PC-3 (cell line): Measurements from ENCODE around the gene WDR7. TPM values are rescaled to one million over a fixed set of nuclear protein-coding genes. Genes with fewer than 3 reads are reported as not detected.

ENCODE experiments used
- ATAC-seq: fragments of 200-7000 bp; cut with Tn5 transposase; 2 replicates; pipeline ENCODE4 v1.9.1; 2020; ENCODE audit warnings: mild to moderate bottlenecking, moderate library complexity
- BruUV-seq: library from RNA; stranded (reverse); fragments of 400-500 nt; replicated peaks from 2 replicates; lab custom pipeline; 2021; lab: Mats Ljungman, UMichigan
- CTCF ChIA-PET: fragments of 300-600 bp; sonication (Branson Sonifier 250); formaldehyde crosslinking; loops from one replicate; lab custom pipeline; 2022; ENCODE audit warnings: antibody characterized with exemption; lab: Charles Lee
- POLR2A ChIA-PET: fragments of 300-600 bp; sonication (Branson Sonifier 250); formaldehyde crosslinking; loops from one replicate; lab custom pipeline; 2022; ENCODE audit warnings: antibody characterized with exemption; ENCODE audit not compliant: unreplicated experiment; lab: Charles Lee
- DNase-seq: peaks from one replicate; pipeline ENCODE4 v3.0.0-alpha.2; 2015
- H2AFZ ChIP-seq: fragments of 300-600 bp; sonication (generic); 2 replicates; pipeline ENCODE4 v1.6.0; 2016; ENCODE audit warnings: antibody characterized with exemption, low read length
- H3F3A ChIP-seq: fragments of 300-600 bp; sonication (generic); one replicate; pipeline ENCODE4 v1.6.0; 2017; ENCODE audit warnings: antibody characterized with exemption, low read length, control low read depth, mild to moderate bottlenecking; ENCODE audit not compliant: unreplicated experiment
- H3K27ac ChIP-seq: fragments of 300-600 bp; sonication (generic); 2 replicates; pipeline ENCODE4 v1.5.1; 2016; ENCODE audit warnings: mild to moderate bottlenecking, low read length
- H3K27me3 ChIP-seq: fragments of 300-600 bp; sonication (generic); 2 replicates; pipeline ENCODE4 v1.6.1; 2016; ENCODE audit warnings: low read length, mixed read lengths
- H3K36me3 ChIP-seq: fragments of 300-600 bp; sonication (generic); 2 replicates; pipeline ENCODE4 v1.6.1; 2016; ENCODE audit warnings: low read depth, mixed run types, low read length, mixed read lengths
- H3K4me1 ChIP-seq: fragments of 300-600 bp; sonication (generic); 2 replicates; pipeline ENCODE4 v1.5.1; 2016; ENCODE audit warnings: low read length; ENCODE audit not compliant: insufficient read depth
- H3K4me2 ChIP-seq: fragments of 300-600 bp; sonication (generic); 2 replicates; pipeline ENCODE4 v1.6.0; 2016; ENCODE audit warnings: low read length
- H3K4me3 ChIP-seq: fragments of 300-600 bp; sonication (generic); 2 replicates; pipeline ENCODE4 v1.5.1; 2016; ENCODE audit warnings: mild to moderate bottlenecking, low read length, mixed read lengths
- H3K79me2 ChIP-seq: fragments of 300-600 bp; sonication (generic); 2 replicates; pipeline ENCODE4 v1.6.1; 2017; ENCODE audit warnings: low read length, mixed read lengths
- H3K9ac ChIP-seq: fragments of 300-600 bp; sonication (generic); 2 replicates; pipeline ENCODE4 v1.6.0; 2016; ENCODE audit warnings: mild to moderate bottlenecking, low read length
- H3K9me2 ChIP-seq: fragments of 300-600 bp; sonication (generic); replicated peaks from 2 replicates; pipeline ENCODE4 v1.6.1; 2016; ENCODE audit warnings: mixed run types, low read length, mixed read lengths
- H3K9me3 ChIP-seq: fragments of 300-600 bp; sonication (generic); 2 replicates; pipeline ENCODE4 v1.6.1; 2016; ENCODE audit warnings: low read length, mixed read lengths
- H4K20me1 ChIP-seq: fragments of 300-600 bp; sonication (generic); 2 replicates; pipeline ENCODE4 v1.6.1; 2016; ENCODE audit warnings: low read length, mixed read lengths
- EZH2 ChIP-seq: fragments of 300-600 bp; sonication (generic); IDR thresholded peaks from one replicate; pipeline ENCODE4 v1.6.1; 2017; ENCODE audit warnings: antibody characterized with exemption, mild to moderate bottlenecking, low read length; ENCODE audit not compliant: unreplicated experiment
- EZH2phosphoT487 ChIP-seq: fragments of 300-600 bp; sonication (generic); IDR thresholded peaks from 2 replicates; pipeline ENCODE4 v1.6.1; 2018; ENCODE audit warnings: mild to moderate bottlenecking, antibody characterized with exemption, low read length, borderline replicate concordance
- intact Hi-C: fragments of 100-400 bp; cut with micrococcal nuclease; formaldehyde crosslinking; loops from 2 replicates; pipeline ENCODE4 v1.9.0; 2023
- total RNA-seq: library from RNA; depleted of rRNA; stranded (reverse); fragments of >200 nt; gene quantifications from 2 replicates; pipeline ENCODE4 v1.2.3, GENCODE V29; 2014
- TF ChIP-seq, protein P1 (sequence below): fragments of 300-600 bp; sonication (generic); conservative IDR thresholded peaks from 2 replicates; pipeline ENCODE4 v1.5.1; 2017; ENCODE audit warnings: antibody characterized with exemption, low read depth, mild to moderate bottlenecking, low read length

Gene WDR7
- total RNA-seq, 1 experiment from 2014 or later: 16.0 TPM

DNA sequence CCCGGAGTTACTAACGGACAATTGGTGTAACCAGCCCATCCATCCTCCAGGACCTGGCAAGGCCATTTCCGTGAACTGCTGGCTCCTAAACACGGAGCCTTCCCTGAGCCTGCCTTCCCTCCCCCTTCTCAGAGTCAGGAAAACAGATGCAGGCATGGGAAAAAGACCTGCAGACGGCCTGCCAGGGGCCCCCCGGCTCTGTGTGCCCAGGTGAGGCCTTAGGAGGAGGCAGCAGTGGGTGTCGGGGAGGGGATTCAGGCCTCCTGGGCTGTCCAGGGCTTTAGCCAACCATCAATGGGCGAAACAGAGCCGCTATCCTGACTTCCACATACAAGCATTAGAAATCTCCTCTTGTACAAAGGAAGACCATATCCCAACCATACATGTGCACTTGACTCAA is 427.5 kb downstream of the WDR7 start:
- Histone ChIP-seq H2AFZ (no peak overlapping the region), H3K27me3 (peaks cover 70% of the 10 kb centered on the region), H3K36me3 (no peaks in the 10 kb centered on the region), H3K4me1 (no peaks in the 10 kb centered on the region), H3K9me3 (no peaks in the 10 kb centered on the region), H3K4me2 (no peak overlapping the region), H3K9ac (no peak overlapping the region), H3K9me2 (no peaks in the 10 kb centered on the region), H3F3A (no peaks in the 10 kb centered on the region), H3K4me3 (no peak overlapping the region), H4K20me1 (no peaks in the 10 kb centered on the region), H3K79me2 (no peaks in the 10 kb centered on the region), H3K27ac (no peak overlapping the region)
- BruUV-seq: no TSS peak
- no peak for ATAC-seq
- intact Hi-C loops: no loop called here
- TF ChIP-seq EZH2phosphoT487: no peak
- no peak for TF ChIP-seq EZH2
- TF ChIP-seq, protein P1, sequence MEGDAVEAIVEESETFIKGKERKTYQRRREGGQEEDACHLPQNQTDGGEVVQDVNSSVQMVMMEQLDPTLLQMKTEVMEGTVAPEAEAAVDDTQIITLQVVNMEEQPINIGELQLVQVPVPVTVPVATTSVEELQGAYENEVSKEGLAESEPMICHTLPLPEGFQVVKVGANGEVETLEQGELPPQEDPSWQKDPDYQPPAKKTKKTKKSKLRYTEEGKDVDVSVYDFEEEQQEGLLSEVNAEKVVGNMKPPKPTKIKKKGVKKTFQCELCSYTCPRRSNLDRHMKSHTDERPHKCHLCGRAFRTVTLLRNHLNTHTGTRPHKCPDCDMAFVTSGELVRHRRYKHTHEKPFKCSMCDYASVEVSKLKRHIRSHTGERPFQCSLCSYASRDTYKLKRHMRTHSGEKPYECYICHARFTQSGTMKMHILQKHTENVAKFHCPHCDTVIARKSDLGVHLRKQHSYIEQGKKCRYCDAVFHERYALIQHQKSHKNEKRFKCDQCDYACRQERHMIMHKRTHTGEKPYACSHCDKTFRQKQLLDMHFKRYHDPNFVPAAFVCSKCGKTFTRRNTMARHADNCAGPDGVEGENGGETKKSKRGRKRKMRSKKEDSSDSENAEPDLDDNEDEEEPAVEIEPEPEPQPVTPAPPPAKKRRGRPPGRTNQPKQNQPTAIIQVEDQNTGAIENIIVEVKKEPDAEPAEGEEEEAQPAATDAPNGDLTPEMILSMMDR: no peak
- ChIA-PET CTCF (no interaction called here), POLR2A (no interaction called here)
- DNase-seq: no peak

DNA sequence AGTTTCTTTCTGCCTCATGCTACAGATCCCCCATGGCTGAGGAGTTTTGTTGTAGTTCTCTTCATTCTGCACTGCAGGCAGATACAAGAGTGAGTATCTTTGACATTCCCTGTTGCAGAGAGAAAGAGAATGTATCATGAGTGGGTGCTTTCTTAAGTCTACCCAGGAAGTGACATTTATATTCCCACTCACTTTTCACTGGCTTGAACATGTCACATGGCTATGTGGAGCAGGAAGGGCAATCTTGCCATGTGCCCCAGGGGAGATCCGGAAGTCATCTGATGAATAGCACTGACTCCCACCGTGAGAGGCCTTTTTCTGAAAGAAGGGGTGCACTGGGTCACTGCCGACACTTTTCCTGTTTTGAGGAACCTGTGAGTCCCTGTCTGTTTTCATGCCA is 429.3 kb downstream of the WDR7 start:
- no peaks in the 10 kb centered on the region for H3K36me3 ChIP-seq
- DNase-seq (no peak), ATAC-seq (no peak)
- no peak overlapping the region for H3K4me2 ChIP-seq
- H3K9ac ChIP-seq: no peak overlapping the region
- intact Hi-C loops: no loop called here
- H3F3A ChIP-seq: no peaks in the 10 kb centered on the region
- H3K27ac ChIP-seq: no peak overlapping the region
- H3K4me1 ChIP-seq: peaks cover 7% of the 10 kb centered on the region; the same call in 1 of the 2 replicates
- no peaks in the 10 kb centered on the region for H3K9me3 ChIP-seq
- ChIA-PET CTCF (no interaction called here), POLR2A (no interaction called here)
- H3K27me3 ChIP-seq: peaks cover 58% of the 10 kb centered on the region
- no peaks in the 10 kb centered on the region for H4K20me1 ChIP-seq
- H3K79me2 ChIP-seq: no peaks in the 10 kb centered on the region
- H3K9me2 ChIP-seq: no peaks in the 10 kb centered on the region
- TF ChIP-seq EZH2phosphoT487 (no peak), EZH2 (no peak)
- TF ChIP-seq, protein P1: no peak
- no TSS peak for BruUV-seq
- no peak overlapping the region for H3K4me3 ChIP-seq
- no peak overlapping the region for H2AFZ ChIP-seq

DNA sequence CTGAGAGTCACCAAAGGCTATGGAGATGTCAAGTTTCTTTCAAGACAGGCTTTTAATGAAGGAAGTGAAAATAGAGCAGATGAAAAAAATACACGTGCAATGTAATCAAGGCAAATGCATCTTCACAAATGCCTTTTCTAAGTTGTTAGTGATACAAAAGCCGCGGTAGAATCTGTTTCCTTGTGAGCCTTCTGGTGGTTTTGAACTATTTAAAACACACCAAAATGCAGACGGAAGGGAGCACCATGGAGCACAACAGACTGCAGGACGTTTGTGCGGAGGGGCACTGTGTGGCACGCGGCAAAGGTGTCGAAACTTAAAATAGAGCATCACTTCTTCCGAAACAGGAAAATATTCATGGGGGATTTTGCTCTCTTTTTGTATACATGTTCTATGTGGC is 430.7 kb downstream of the WDR7 start:
- no peak overlapping the region for H3K9ac ChIP-seq
- no peaks in the 10 kb centered on the region for H3K36me3 ChIP-seq
- ChIA-PET CTCF (no interaction called here), POLR2A (no interaction called here)
- no peak overlapping the region for H2AFZ ChIP-seq
- no peak overlapping the region for H3K4me3 ChIP-seq
- H3K4me2 ChIP-seq: no peak overlapping the region
- no peaks in the 10 kb centered on the region for H3K9me2 ChIP-seq
- H4K20me1 ChIP-seq: no peaks in the 10 kb centered on the region
- no peaks in the 10 kb centered on the region for H3K79me2 ChIP-seq
- no peak overlapping the region for H3K27ac ChIP-seq
- no peaks in the 10 kb centered on the region for H3K9me3 ChIP-seq
- DNase-seq (no peak), ATAC-seq (no peak)
- H3F3A ChIP-seq: no peaks in the 10 kb centered on the region
- TF ChIP-seq, protein P1: no peak
- TF ChIP-seq EZH2phosphoT487: no peak
- TF ChIP-seq EZH2: no peak
- BruUV-seq: no TSS peak
- intact Hi-C loops: no loop called here
- H3K27me3 ChIP-seq: peaks cover 44% of the 10 kb centered on the region
- H3K4me1 ChIP-seq: peaks cover 7% of the 10 kb centered on the region; the same call in 1 of the 2 replicates
